A673 (cell line): ENCODE results near the gene OR5V1.

Experiments used
- EZH2 ChIP-seq: fragments of 200-600 bp; sonication (generic); IDR thresholded peaks from 2 replicates; pipeline ENCODE4 v1.6.1; 2017; ENCODE audit warnings: borderline replicate concordance, low read depth, mild to moderate bottlenecking, mixed read lengths, antibody characterized with exemption, low read length; ENCODE audit not compliant: poor library complexity, severe bottlenecking
- TF ChIP-seq, protein P1 (sequence below): fragments of 300-800, 200-600 bp; sonication (generic); conservative IDR thresholded peaks from 2 replicates; pipeline ENCODE4 v1.5.1; 2017; ENCODE audit warnings: low read depth, mild to moderate bottlenecking, antibody characterized with exemption, low read length, moderate library complexity, mixed read lengths

DNA sequence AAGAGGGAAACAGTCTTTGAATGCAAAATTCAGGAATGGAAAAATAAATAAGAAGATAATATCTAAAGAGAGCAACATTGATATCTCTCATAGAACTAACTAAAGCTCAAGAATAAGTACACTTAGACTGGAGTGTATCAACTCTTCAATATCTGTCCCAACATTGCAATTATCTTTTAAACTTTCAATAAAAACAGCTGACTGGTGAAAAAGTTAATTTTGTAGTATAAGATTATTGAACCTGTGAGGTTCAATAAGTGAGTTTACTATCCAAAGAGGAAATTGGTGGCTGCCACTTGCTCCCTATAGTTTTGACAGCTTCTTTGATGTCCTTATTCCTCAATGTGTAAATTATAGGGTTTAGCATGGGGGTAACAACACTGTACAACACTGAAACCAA lies 13.7 kb downstream of the OR5V1 start:
- TF ChIP-seq, protein P1, sequence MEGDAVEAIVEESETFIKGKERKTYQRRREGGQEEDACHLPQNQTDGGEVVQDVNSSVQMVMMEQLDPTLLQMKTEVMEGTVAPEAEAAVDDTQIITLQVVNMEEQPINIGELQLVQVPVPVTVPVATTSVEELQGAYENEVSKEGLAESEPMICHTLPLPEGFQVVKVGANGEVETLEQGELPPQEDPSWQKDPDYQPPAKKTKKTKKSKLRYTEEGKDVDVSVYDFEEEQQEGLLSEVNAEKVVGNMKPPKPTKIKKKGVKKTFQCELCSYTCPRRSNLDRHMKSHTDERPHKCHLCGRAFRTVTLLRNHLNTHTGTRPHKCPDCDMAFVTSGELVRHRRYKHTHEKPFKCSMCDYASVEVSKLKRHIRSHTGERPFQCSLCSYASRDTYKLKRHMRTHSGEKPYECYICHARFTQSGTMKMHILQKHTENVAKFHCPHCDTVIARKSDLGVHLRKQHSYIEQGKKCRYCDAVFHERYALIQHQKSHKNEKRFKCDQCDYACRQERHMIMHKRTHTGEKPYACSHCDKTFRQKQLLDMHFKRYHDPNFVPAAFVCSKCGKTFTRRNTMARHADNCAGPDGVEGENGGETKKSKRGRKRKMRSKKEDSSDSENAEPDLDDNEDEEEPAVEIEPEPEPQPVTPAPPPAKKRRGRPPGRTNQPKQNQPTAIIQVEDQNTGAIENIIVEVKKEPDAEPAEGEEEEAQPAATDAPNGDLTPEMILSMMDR = no peak
- TF ChIP-seq EZH2 = no peak
